ENCODE results near the gene GPR179. TPM values are rescaled to one million over a fixed set of nuclear protein-coding genes. Genes with fewer than 3 reads are reported as not detected.

Gene GPR179
- polyA plus RNA-seq, 1 donor (not counting 4 experiments of a cell fraction or from before 2014, with no cell fraction given), result 0.01 TPM

- no peaks in the 10 kb centered on the region for H3K79me2 ChIP-seq (ENCODE audit: control insufficient read depth, insufficient read depth, low read length)
- H3K9me1 ChIP-seq (ENCODE audit: control insufficient read depth, extremely low read depth, insufficient read depth, low read length), result no peaks in the 10 kb centered on the region
- DNase-seq (ENCODE audit: low read depth, low spot score) (no peak), FAIRE-seq (no peak)
- TF ChIP-seq EZH2 (IDR thresholded peaks at IDR 0.05; ENCODE audit: low read length) (no peak), CTCF (optimal IDR thresholded peaks at IDR 0.05 in 1 of 3, IDR thresholded peaks at IDR 0.05 in 1 of 3, conservative IDR thresholded peaks at IDR 0.05 in 1 of 3; ENCODE audit: extremely low read depth in 1 of 3, insufficient read depth in 2 of 3, low read length in 3 of 3) (no peak)
- peaks cover 2% of the 10 kb centered on the region for H4K20me1 ChIP-seq (ENCODE audit: control insufficient read depth, extremely low read depth, insufficient read depth, low read length)
- no peaks in the 10 kb centered on the region for H3K27me3 ChIP-seq (ENCODE audit: control insufficient read depth, extremely low read depth, insufficient read depth, low read length)
- no peak overlapping the region for H3K4me2 ChIP-seq (ENCODE audit: control insufficient read depth, extremely low read depth, insufficient read depth, low read depth, low read length)
- no peaks in the 10 kb centered on the region for H3K9me3 ChIP-seq (ENCODE audit: control insufficient read depth, low read depth, low read length)
- no peak overlapping the region for H3K27ac ChIP-seq (ENCODE audit: control insufficient read depth, insufficient read depth, low read length)
- H3K4me3 ChIP-seq (ENCODE audit: control insufficient read depth in 2 of 3, extremely low read depth in 1 of 3, insufficient read depth in 2 of 3, low read depth in 1 of 3, low read length in 3 of 3), result no peak overlapping the region
- H3K36me3 ChIP-seq (ENCODE audit: control insufficient read depth in 2 of 2, extremely low read depth in 1 of 2, insufficient read depth in 2 of 2, low read length in 2 of 2), result no peaks in the 10 kb centered on the region
- no peak overlapping the region for H2AFZ ChIP-seq (ENCODE audit: control insufficient read depth, low read length)
- dilution Hi-C loops (cut with MboI; ENCODE audit: extremely low pct_ligation_motif_present, low sequenced_read_pairs), result no loop called here
- H3K9ac ChIP-seq (ENCODE audit: control insufficient read depth, extremely low read depth, insufficient read depth, low read length), result no peak overlapping the region
- no peaks in the 10 kb centered on the region for H3K4me1 ChIP-seq (ENCODE audit: control insufficient read depth, extremely low read depth, insufficient read depth, low read length)
Observed at GRCh38 chr17:38332735-38333134, 11.0 kb downstream of the GPR179 start.

DNA sequence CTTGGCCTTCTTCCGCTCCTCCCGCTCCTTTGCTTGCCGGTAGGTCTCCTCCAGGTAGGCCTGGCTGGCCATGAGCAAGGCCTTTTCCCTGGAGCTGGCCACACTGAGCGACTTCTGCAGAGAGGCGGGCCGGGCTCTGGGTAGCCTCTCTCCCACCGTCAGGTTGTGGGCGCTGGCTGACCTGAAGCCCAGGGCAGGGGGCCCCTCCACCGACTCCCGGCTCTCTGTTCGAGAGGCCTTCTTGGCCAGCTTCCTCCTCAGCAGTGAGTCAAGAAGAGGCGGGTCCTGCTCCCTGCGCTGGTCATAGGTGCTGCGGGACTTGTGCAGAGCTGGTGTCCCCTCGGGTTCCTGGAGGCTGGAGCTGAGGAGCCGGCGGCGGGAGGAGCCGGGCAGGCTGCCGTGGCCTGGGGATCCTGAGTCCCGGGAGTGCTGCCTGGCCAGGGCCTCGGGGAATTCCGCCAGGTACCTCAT lies 12.8 kb downstream of the GPR179 start:
- Histone ChIP-seq H3K9me1 (ENCODE audit: control insufficient read depth, extremely low read depth, insufficient read depth, low read length) (no peaks in the 10 kb centered on the region), H3K9me3 (ENCODE audit: control insufficient read depth, low read depth, low read length) (no peaks in the 10 kb centered on the region), H3K36me3 (ENCODE audit: control insufficient read depth in 2 of 2, extremely low read depth in 1 of 2, insufficient read depth in 2 of 2, low read length in 2 of 2) (no peaks in the 10 kb centered on the region), H3K4me1 (ENCODE audit: control insufficient read depth, extremely low read depth, insufficient read depth, low read length) (no peaks in the 10 kb centered on the region), H3K27ac (ENCODE audit: control insufficient read depth, insufficient read depth, low read length) (no peak overlapping the region), H3K4me2 (ENCODE audit: control insufficient read depth, extremely low read depth, insufficient read depth, low read depth, low read length) (no peak overlapping the region), H3K27me3 (ENCODE audit: control insufficient read depth, extremely low read depth, insufficient read depth, low read length) (no peaks in the 10 kb centered on the region), H3K79me2 (ENCODE audit: control insufficient read depth, insufficient read depth, low read length) (no peaks in the 10 kb centered on the region), H4K20me1 (ENCODE audit: control insufficient read depth, extremely low read depth, insufficient read depth, low read length) (peaks cover 2% of the 10 kb centered on the region), H3K9ac (ENCODE audit: control insufficient read depth, extremely low read depth, insufficient read depth, low read length) (no peak overlapping the region), H3K4me3 (ENCODE audit: control insufficient read depth in 2 of 3, extremely low read depth in 1 of 3, insufficient read depth in 2 of 3, low read depth in 1 of 3, low read length in 3 of 3) (no peak overlapping the region), H2AFZ (ENCODE audit: control insufficient read depth, low read length) (no peak overlapping the region)
- FAIRE-seq (no peak), DNase-seq (ENCODE audit: low read depth, low spot score) (no peak)
- dilution Hi-C loops (cut with MboI; ENCODE audit: extremely low pct_ligation_motif_present, low sequenced_read_pairs), result no loop called here
- TF ChIP-seq CTCF (optimal IDR thresholded peaks at IDR 0.05 in 1 of 3, IDR thresholded peaks at IDR 0.05 in 1 of 3, conservative IDR thresholded peaks at IDR 0.05 in 1 of 3; ENCODE audit: extremely low read depth in 1 of 3, insufficient read depth in 2 of 3, low read length in 3 of 3) (no peak), EZH2 (IDR thresholded peaks at IDR 0.05; ENCODE audit: low read length) (no peak)
